Urinary bladder (tissue), 4 donors: ENCODE data around the gene RPUSD3. TPM values are rescaled to one million over a fixed set of nuclear protein-coding genes. Genes with fewer than 3 reads are reported as not detected.
"Not testable (repeated sequence)": the region's sequence is repeated elsewhere in the genome, so short reads cannot be mapped to it uniquely, and the experiment has no call there.

Experiments used
- DNase-seq: peaks from one replicate; pipeline ENCODE4 v3.0.0-alpha.2; 2015; ENCODE audit errors: extremely low spot score
- H3K27ac ChIP-seq: one replicate; pipeline ENCODE4 v1.5.1; 2013; ENCODE audit warnings: low read depth, mild to moderate bottlenecking, moderate library complexity
- H3K36me3 ChIP-seq: one replicate; pipeline ENCODE4 v1.6.1; 2013; ENCODE audit warnings: mild to moderate bottlenecking, moderate library complexity; ENCODE audit not compliant: insufficient read depth
- H3K4me1 ChIP-seq: one replicate; pipeline ENCODE4 v1.6.1; 2013; ENCODE audit warnings: mild to moderate bottlenecking, moderate library complexity; ENCODE audit not compliant: insufficient read depth
- H3K4me3 ChIP-seq: one replicate; pipeline ENCODE4 v1.5.1; 2013; ENCODE audit warnings: low read depth, low read length
- WGBS: extraction: QIAGEN DNeasy Blood & Tissue Kit; methylation state at CpG from one replicate; pipeline ENCODE4 v1.1.7; 2013; 5-methylcytosine and 5-hydroxymethylcytosine counted together
- polyA plus RNA-seq: library from polyadenylated mRNA; stranded (reverse); fragments of 200-250 nt; gene quantifications from one replicate; pipeline ENCODE4 v1.2.3, GENCODE V29; 2013
- total RNA-seq: library from RNA; depleted of rRNA; stranded (reverse); fragments of >200 nt; gene quantifications from one replicate; pipeline ENCODE4 v1.2.3, GENCODE V29; 2014
- donor health status: healthy with polysubstance abuse.
- donor health status: healthy.

The RPUSD3 gene
- total and polyA plus RNA-seq, 2 donors = 14.4 to 39.6 TPM

- Histone ChIP-seq H3K27ac (no peak overlapping the region), H3K36me3 (no peaks in the 10 kb centered on the region), H3K4me3 (no peak overlapping the region), H3K4me1 (no peaks in the 10 kb centered on the region)
- 88% methylated on average over 12 of the region's 12 CpGs for WGBS
- no peak for DNase-seq
Measured at GRCh38 chr3:9859530-9860025, 15.8 kb upstream of the RPUSD3 start.

GRCh38 chr3:9855594-9855993 lies 11.8 kb upstream of the RPUSD3 start:
- Histone ChIP-seq H3K36me3 (no peaks in the 10 kb centered on the region), H3K27ac (no peak overlapping the region), H3K4me3 (no peak overlapping the region), H3K4me1 (no peaks in the 10 kb centered on the region)
- WGBS = 98% methylated on average over 3 of the region's 3 CpGs
- no peak for DNase-seq

DNA sequence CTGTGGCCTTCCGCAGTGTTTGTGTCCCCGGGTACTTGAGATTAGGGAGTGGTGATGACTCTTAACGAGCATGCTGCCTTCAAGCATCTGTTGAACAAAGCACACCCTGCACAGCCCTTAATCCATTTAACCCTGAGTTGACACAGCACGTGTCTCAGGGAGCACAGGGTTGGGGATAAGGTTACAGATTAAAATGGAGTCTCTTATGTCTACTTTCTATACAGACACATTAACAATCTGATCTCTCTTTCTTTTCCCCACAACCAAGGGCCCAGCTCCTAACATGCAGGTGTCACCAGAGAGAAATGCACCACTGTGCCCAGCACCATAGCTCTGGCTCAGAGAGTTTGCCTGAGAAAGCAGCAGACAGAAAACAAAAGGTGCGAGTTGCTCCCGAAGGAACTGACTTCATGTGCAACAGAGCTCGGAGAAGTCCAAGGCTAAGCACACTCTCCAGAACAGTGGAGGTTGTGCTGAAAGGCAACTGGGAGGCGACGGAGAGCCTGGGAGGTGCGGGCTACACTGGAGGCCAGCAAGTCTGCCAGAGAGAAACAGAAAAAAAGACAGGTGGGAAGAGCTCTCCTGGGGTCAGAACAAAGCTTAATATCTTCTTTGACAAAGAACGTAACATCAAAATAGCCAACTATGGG lies 10.6 kb upstream of the RPUSD3 start:
- H3K27ac ChIP-seq, DNase-seq, H3K4me3 ChIP-seq, H3K36me3 ChIP-seq, H3K4me1 ChIP-seq: not testable (repeated sequence)
- WGBS = 69% methylated on average over 11 of the region's 11 CpGs

DNA sequence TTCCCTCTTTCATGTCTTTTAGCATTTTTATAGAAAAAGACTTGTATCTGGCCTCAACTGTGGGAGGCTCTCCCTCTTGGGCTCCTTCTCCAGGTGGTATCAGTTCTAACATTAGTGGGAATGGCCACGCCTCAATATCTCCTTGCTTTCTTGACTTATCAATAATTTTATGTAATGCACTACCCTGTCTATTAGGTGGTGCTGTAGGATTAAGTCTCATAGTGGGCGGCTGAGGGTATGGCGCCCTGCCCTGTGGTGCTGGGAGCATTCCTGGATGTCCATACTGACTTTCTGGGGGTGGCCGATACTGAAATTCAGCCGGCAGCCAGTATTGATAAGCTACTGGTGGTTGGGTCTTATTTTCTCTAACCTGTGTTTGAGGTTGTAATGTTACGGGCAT lies 8.7 kb upstream of the RPUSD3 start:
- H3K4me1 ChIP-seq = no peaks in the 10 kb centered on the region
- DNase-seq = no peak
- no peak overlapping the region for H3K27ac ChIP-seq
- no peak overlapping the region for H3K4me3 ChIP-seq
- WGBS = 92% methylated on average over 6 of the region's 6 CpGs
- no peaks in the 10 kb centered on the region for H3K36me3 ChIP-seq

GRCh38 chr3:9851926-9852325 lies 8.1 kb upstream of the RPUSD3 start:
- WGBS = 64% methylated on average over 6 of the region's 6 CpGs
- not testable (repeated sequence) for H3K36me3 ChIP-seq, H3K4me1 ChIP-seq, H3K4me3 ChIP-seq, DNase-seq, H3K27ac ChIP-seq

GRCh38 chr3:9851383-9851782 lies 7.6 kb upstream of the RPUSD3 start:
- not testable (repeated sequence) for H3K4me3 ChIP-seq, H3K36me3 ChIP-seq, DNase-seq, H3K4me1 ChIP-seq, H3K27ac ChIP-seq
- WGBS = 78% methylated on average over 6 of the region's 6 CpGs

- WGBS = 41% methylated on average over 4 of the region's 4 CpGs
- H3K27ac ChIP-seq, H3K36me3 ChIP-seq, H3K4me1 ChIP-seq, DNase-seq, H3K4me3 ChIP-seq: not testable (repeated sequence)
Measured at GRCh38 chr3:9848860-9849259, 5.1 kb upstream of the RPUSD3 start.

GRCh38 chr3:9847870-9848269 lies 4.1 kb upstream of the RPUSD3 start:
- not testable (repeated sequence) for H3K36me3 ChIP-seq, DNase-seq, H3K4me3 ChIP-seq, H3K4me1 ChIP-seq, H3K27ac ChIP-seq
- WGBS = 57% methylated on average over 9 of the region's 9 CpGs

- H3K4me3 ChIP-seq = no peak overlapping the region
- no peaks in the 10 kb centered on the region for H3K36me3 ChIP-seq
- H3K27ac ChIP-seq = no peak overlapping the region
- no peak for DNase-seq
- WGBS = 93% methylated on average over 6 of the region's 6 CpGs
- no peaks in the 10 kb centered on the region for H3K4me1 ChIP-seq
Measured at GRCh38 chr3:9846931-9847488, 3.2 kb upstream of the RPUSD3 start.

DNA sequence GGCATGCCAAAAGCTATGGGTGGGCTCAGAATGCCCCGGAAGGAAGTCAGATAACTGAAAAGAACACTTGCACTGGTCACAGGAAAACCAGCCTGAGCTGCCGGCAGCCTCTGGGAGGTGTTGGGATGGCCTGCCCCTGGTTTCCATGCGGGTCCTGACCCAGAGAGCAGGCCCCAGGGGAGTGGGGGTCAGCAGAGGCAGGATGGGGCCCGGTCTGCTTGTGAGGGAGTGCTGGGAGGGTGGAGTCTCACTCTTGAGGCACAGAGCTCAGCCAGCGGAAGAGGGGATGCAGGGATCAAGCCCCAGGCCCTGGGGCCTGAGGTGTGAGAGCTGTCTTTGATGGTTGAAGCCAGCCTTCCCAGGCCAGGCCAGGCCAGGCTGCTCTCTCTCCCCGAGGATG lies 2.4 kb upstream of the RPUSD3 start:
- no peak for DNase-seq
- 70% methylated on average over 6 of the region's 6 CpGs for WGBS
- H3K27ac ChIP-seq = no peak overlapping the region
- H3K4me3 ChIP-seq = no peak overlapping the region
- H3K4me1 ChIP-seq = no peaks in the 10 kb centered on the region
- H3K36me3 ChIP-seq = no peaks in the 10 kb centered on the region

GRCh38 chr3:9841015-9841414 lies 2.8 kb downstream of the RPUSD3 start:
- WGBS = 82% methylated on average over 8 of the region's 8 CpGs
- H3K36me3 ChIP-seq = peaks cover 2% of the 10 kb centered on the region
- no peaks in the 10 kb centered on the region for H3K4me1 ChIP-seq
- DNase-seq = no peak
- H3K4me3 ChIP-seq = no peak overlapping the region
- H3K27ac ChIP-seq = no peak overlapping the region

DNA sequence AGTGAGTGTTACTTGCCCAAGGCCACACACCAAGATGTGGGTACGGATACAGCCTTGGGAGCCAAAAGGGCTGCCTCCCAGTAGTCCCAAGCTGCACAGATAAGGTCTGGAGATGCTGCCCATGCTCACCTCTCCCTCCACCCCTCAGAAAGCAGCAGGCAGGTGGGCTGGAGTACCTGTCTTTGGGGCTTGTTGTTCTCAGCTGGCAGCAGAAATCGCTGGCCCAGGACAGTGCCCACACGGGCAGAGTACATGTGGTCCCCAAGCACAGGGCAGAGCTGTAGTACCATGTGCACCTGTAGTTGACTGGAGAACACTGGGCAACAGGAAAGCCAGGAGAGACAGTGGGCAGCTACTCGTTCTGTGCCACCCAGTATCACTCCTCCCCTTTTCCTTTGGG lies 5.0 kb downstream of the RPUSD3 start:
- Histone ChIP-seq H3K4me1 (no peaks in the 10 kb centered on the region), H3K27ac (no peak overlapping the region), H3K4me3 (no peak overlapping the region), H3K36me3 (peaks cover 2% of the 10 kb centered on the region)
- DNase-seq = no peak
- 85% methylated on average over 4 of the region's 4 CpGs for WGBS

DNA sequence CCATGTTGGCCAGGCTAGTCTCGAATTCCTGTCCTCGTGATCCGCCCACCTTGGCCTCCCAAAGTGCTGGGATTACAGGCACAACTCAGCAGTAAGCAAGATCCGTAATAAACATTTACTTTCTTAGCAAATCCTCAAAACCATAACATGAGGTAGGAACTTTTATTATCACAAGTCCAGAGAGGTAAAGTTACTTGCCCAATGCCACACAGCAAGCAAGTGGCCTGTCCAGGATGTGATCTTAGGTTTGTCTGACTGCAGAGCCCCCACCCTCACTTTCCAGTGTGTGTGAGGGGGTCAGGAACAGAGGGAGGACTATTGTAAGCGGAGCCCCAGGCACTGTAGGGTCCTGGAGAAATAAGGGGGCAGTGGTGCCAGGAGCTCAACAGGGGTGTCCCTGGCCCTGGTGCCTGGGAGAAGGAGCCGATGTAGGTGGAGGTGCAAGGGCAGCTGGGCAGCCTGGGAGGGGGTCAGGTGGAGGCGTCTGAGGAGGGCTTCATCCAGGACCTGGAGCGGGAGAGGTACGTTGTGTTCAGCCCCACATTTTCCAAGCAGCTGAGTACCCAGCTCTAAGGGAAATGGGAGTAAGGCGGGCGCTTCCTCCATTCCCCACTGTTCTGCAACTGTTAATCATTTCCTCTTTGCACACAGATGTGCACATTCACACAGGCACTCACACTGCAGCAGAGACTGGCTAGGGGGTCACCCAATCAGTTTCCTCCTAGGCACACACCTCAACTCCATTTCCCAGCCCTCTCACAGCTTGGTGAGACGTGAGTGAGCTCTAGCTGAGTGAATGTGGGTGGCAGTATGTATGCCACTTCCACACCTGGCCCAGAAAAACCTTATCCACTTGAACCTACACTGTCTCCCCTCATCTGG lies 5.9 kb downstream of the RPUSD3 start:
- 86% methylated on average over 12 of the region's 12 CpGs for WGBS
- Histone ChIP-seq H3K27ac (no peak overlapping the region), H3K4me1 (no peaks in the 10 kb centered on the region), H3K4me3 (no peak overlapping the region), H3K36me3 (peaks cover 2% of the 10 kb centered on the region)
- no peak for DNase-seq
